H1 (cell line): ENCODE data around the gene SHROOM3. TPM values are rescaled to one million over a fixed set of nuclear protein-coding genes. Genes with fewer than 3 reads are reported as not detected.

Experiments used
- CTCF ChIA-PET: fragments of 300-600 bp; sonication (Branson Sonifier 250); formaldehyde crosslinking; loops from one replicate; lab custom pipeline; 2021; ENCODE audit not compliant: partially characterized antibody; lab: Charles Lee
- POLR2A ChIA-PET: fragments of 300-600 bp; sonication (Branson Sonifier 250); formaldehyde crosslinking; loops from one replicate; lab custom pipeline; 2021; ENCODE audit warnings: inconsistent platforms; ENCODE audit not compliant: partially characterized antibody; lab: Charles Lee
- DNase-seq, 2 experiments: peaks; one replicate each; pipeline versions ENCODE4 v3.0.0 to v3.0.0-alpha.2; 2010 to 2022; ENCODE audit warnings: low spot score in 2 of 2, low read depth in 1 of 2, mixed read lengths in 1 of 2
- FAIRE-seq: peaks from 2 replicates; lab custom pipeline; 2011; peaks lifted over from hg19 to GRCh38; lab: Jason Lieb, UNC
- H2AFZ ChIP-seq: 2 replicates; pipeline ENCODE4 v1.8.1; 2012; ENCODE audit warnings: low read length, inconsistent platforms
- H2AK5ac ChIP-seq: 2 replicates; pipeline ENCODE4 v1.6.1; 2013; ENCODE audit warnings: low read depth, low read length
- H2BK120ac ChIP-seq: replicated peaks from 2 replicates; pipeline ENCODE3; 2013; ENCODE audit warnings: low read depth, low read length, inconsistent platforms
- H2BK12ac ChIP-seq: 2 replicates; pipeline ENCODE4 v1.6.1; 2013; ENCODE audit warnings: low read depth, low read length
- H2BK15ac ChIP-seq: 2 replicates; pipeline ENCODE4 v1.6.1; 2013; ENCODE audit warnings: low read length
- H2BK20ac ChIP-seq: 2 replicates; pipeline ENCODE4 v1.6.1; 2013; ENCODE audit warnings: low read length
- H2BK5ac ChIP-seq: 2 replicates; pipeline ENCODE4 v1.6.1; 2013; ENCODE audit warnings: low read depth, low read length
- H3K14ac ChIP-seq: 2 replicates; pipeline ENCODE4 v1.6.1; 2013; ENCODE audit warnings: inconsistent platforms; ENCODE audit not compliant: insufficient read length
- H3K18ac ChIP-seq: 2 replicates; pipeline ENCODE4 v1.6.1; 2013; ENCODE audit warnings: low read length; ENCODE audit errors: extremely low read depth
- H3K23ac ChIP-seq: 2 replicates; pipeline ENCODE4 v1.6.1; 2013; ENCODE audit warnings: inconsistent platforms; ENCODE audit not compliant: insufficient read length
- H3K23me2 ChIP-seq: 2 replicates; pipeline ENCODE4 v1.6.1; 2013; ENCODE audit warnings: low read depth, low read length
- H3K27ac ChIP-seq: 2 replicates; pipeline ENCODE4 v1.6.1; 2011; ENCODE audit warnings: low read depth, low read length, inconsistent platforms
- H3K27me3 ChIP-seq, 4 experiments: replicated peaks in 1 of 4; 1 replicate in 1 of 4; 2 replicates in 3 of 4; pipeline versions ENCODE4 v1.6.1 to v1.8.1; 2011 to 2013; ENCODE audit warnings: low read length in 3 of 4, mild to moderate bottlenecking in 3 of 4, inconsistent platforms in 2 of 4, mixed read lengths in 2 of 4, moderate library complexity in 1 of 4; ENCODE audit not compliant: control insufficient read depth in 3 of 4, insufficient read depth in 3 of 4; ENCODE audit errors: extremely low read depth in 1 of 4
- H3K36me3 ChIP-seq, 4 experiments: 2 replicates each; pipeline versions ENCODE4 v1.6.1 to v1.8.1; 2011 to 2013; ENCODE audit warnings: mild to moderate bottlenecking in 4 of 4, low read length in 3 of 4, moderate library complexity in 2 of 4, control low read depth in 1 of 4, inconsistent platforms in 1 of 4; ENCODE audit not compliant: insufficient read depth in 4 of 4, control insufficient read depth in 2 of 4
- H3K4ac ChIP-seq: replicated peaks from 2 replicates; pipeline ENCODE3; 2013; ENCODE audit warnings: low read length, low read depth, mixed read lengths, inconsistent platforms; ENCODE audit not compliant: insufficient read length
- H3K4me1 ChIP-seq, 4 experiments: replicated peaks in 1 of 4; 1 replicate in 1 of 4; 2 replicates in 3 of 4; pipeline versions ENCODE4 v1.6.1 to v1.8.1; 2011 to 2013; ENCODE audit warnings: low read length in 3 of 4, inconsistent platforms in 2 of 4, mixed read lengths in 1 of 4; ENCODE audit not compliant: insufficient read depth in 4 of 4, control insufficient read depth in 3 of 4
- H3K4me2 ChIP-seq, 2 experiments: 2 replicates each; pipeline versions ENCODE4 v1.6.1 to v1.8.1; 2011 to 2013; ENCODE audit warnings: low read depth in 2 of 2, low read length in 2 of 2, control low read depth in 1 of 2, inconsistent platforms in 1 of 2, mild to moderate bottlenecking in 1 of 2; ENCODE audit not compliant: insufficient read depth in 1 of 2
- H3K4me3 ChIP-seq, 4 experiments: fragments of 200-600, 300-600 bp in 1 of 4; sonication (generic), shearing (Covaris generic), sonication (Bioruptor Twin) in 1 of 4; 2 replicates each; pipeline versions ENCODE4 v1.5.1 to v1.8.1; 2011 to 2016; ENCODE audit warnings: low read length in 4 of 4, low read depth in 3 of 4, control low read depth in 2 of 4, inconsistent platforms in 2 of 4, mild to moderate bottlenecking in 2 of 4, mixed read lengths in 1 of 4, moderate library complexity in 1 of 4; ENCODE audit not compliant: insufficient read depth in 2 of 4; ENCODE audit errors: extremely low read depth in 1 of 4
- H3K56ac ChIP-seq: replicated peaks from 2 replicates; pipeline ENCODE3; 2013; ENCODE audit warnings: low read depth, mild to moderate bottlenecking, mixed read lengths, low read length, inconsistent platforms; ENCODE audit not compliant: insufficient read length
- H3K79me1 ChIP-seq: 2 replicates; pipeline ENCODE4 v1.6.1; 2013; ENCODE audit warnings: low read depth, low read length, control low read depth
- H3K79me2 ChIP-seq, 2 experiments: 2 replicates each; pipeline versions ENCODE4 v1.6.1 to v1.8.1; 2012 to 2013; ENCODE audit warnings: low read length in 2 of 2, mild to moderate bottlenecking in 2 of 2, inconsistent platforms in 1 of 2; ENCODE audit not compliant: insufficient read depth in 2 of 2, control insufficient read depth in 1 of 2
- H3K9ac ChIP-seq, 4 experiments: replicated peaks in 1 of 4; 1 replicate in 1 of 4; 2 replicates in 3 of 4; pipeline versions ENCODE4 v1.6.1 to v1.8.1; 2011 to 2013; ENCODE audit warnings: low read depth in 3 of 4, low read length in 3 of 4, control low read depth in 2 of 4, mild to moderate bottlenecking in 2 of 4, moderate library complexity in 2 of 4, inconsistent platforms in 1 of 4; ENCODE audit errors: extremely low read depth in 1 of 4
- H3K9me3 ChIP-seq, 2 experiments: 2 replicates each; pipeline versions ENCODE4 v1.6.1 to v1.8.1; 2012 to 2013; ENCODE audit warnings: mild to moderate bottlenecking in 2 of 2, moderate library complexity in 2 of 2, control low read depth in 1 of 2, inconsistent platforms in 1 of 2, low read depth in 1 of 2, low read length in 1 of 2, mixed read lengths in 1 of 2; ENCODE audit not compliant: insufficient read depth in 2 of 2
- H4K20me1 ChIP-seq, 2 experiments: replicated peaks in 1 of 2; 2 replicates each; pipeline versions ENCODE3 to v1.8.1; 2011 to 2013; ENCODE audit warnings: inconsistent platforms in 2 of 2, low read length in 2 of 2, mild to moderate bottlenecking in 1 of 2; ENCODE audit not compliant: insufficient read depth in 2 of 2, control insufficient read depth in 1 of 2
- H4K5ac ChIP-seq: 2 replicates; pipeline ENCODE4 v1.6.1; 2013; ENCODE audit warnings: low read length, low read depth, mixed read lengths, inconsistent platforms; ENCODE audit not compliant: insufficient read length
- H4K8ac ChIP-seq: 2 replicates; pipeline ENCODE4 v1.8.0; 2013; ENCODE audit warnings: mild to moderate bottlenecking, moderate library complexity, low read length, inconsistent platforms; ENCODE audit not compliant: insufficient read depth; ENCODE audit errors: extremely low read depth
- H4K91ac ChIP-seq: replicated peaks from 2 replicates; pipeline ENCODE3; 2013; ENCODE audit warnings: low read length, mixed read lengths, inconsistent platforms; ENCODE audit not compliant: insufficient read length
- GABPA ChIP-seq: IDR thresholded peaks from 2 replicates; pipeline ENCODE4 v1.6.1; 2011; ENCODE audit warnings: mild to moderate bottlenecking, low read length, moderate library complexity, borderline replicate concordance; ENCODE audit not compliant: insufficient read depth
- MAFK ChIP-seq: IDR thresholded peaks from 2 replicates; pipeline ENCODE4 v1.6.1; 2012; ENCODE audit warnings: low read depth, mild to moderate bottlenecking, improper control_type of control experiment, low read length
- SIN3A ChIP-seq, 2 experiments: IDR thresholded peaks in 1 of 2; conservative IDR thresholded peaks in 1 of 2; 2 replicates each; pipeline ENCODE4 v1.6.1; 2011 to 2012; ENCODE audit warnings: low read length in 2 of 2, improper control_type of control experiment in 1 of 2, low read depth in 1 of 2, mild to moderate bottlenecking in 1 of 2
- polyA plus RNA-seq, 7 experiments: library from polyadenylated mRNA; depleted of rRNA in 3 of 7; stranded (reverse) in 5 of 7; unstranded in 2 of 7; fragments of >200 nt in 5 of 7; fragments of 200-250 nt in 2 of 7; gene quantifications; 1 replicate in 5 of 7; 2 replicates in 1 of 7; 4 replicates in 1 of 7; pipeline versions ENCODE4 v1.2.1 to v1.2.3, GENCODE V29; 2011 to 2013; ENCODE audit warnings: missing spikeins in 2 of 7, mixed read lengths in 2 of 7
- total RNA-seq: library from RNA; stranded (reverse); fragmentation: NEBNext Ultra II Directional; extraction: Animal tissue kit (Norgen Biotek cat#: 25700); gene quantifications from 2 replicates; pipeline ENCODE4 v1.2.1, GENCODE V29; 2021

SHROOM3 gene
- total and polyA plus RNA-seq, 2 of the 8 experiments (the other 6 are each of a cell fraction or from before 2014, with no cell fraction given) = 15.8 to 34.0 TPM

- H4K20me1 ChIP-seq = peaks cover 0 to under 1% of the 10 kb centered on the region in 2 experiments
- no peak overlapping the region for H4K8ac ChIP-seq
- ChIA-PET POLR2A (no interaction called here), CTCF (interaction anchor here (0.6 to 1.0 kb wide), 2 partner anchors 27 to 448 kb away, joined by 3 to 4 read pairs; no protein-coding TSS in a partner anchor)
- no peak overlapping the region for H3K9ac ChIP-seq
- H3K4me1 ChIP-seq = no peaks in the 10 kb centered on the region
- H3K14ac ChIP-seq = no peak overlapping the region
- no peaks in the 10 kb centered on the region for H3K36me3 ChIP-seq
- H2BK120ac ChIP-seq = no peak overlapping the region
- H3K79me1 ChIP-seq = no peaks in the 10 kb centered on the region
- no peak for TF ChIP-seq SIN3A (conservative IDR thresholded peaks at IDR 0.05 in 1 of 2, IDR thresholded peaks at IDR 0.05 in 1 of 2; ENCODE audit: low read depth in 1 of 2, low read length in 2 of 2)
- TF ChIP-seq MAFK = peak; percentile 27; the same call in 1 of the 2 replicates
- TF ChIP-seq GABPA = no peak
- H3K56ac ChIP-seq = no peak overlapping the region
- H3K27ac ChIP-seq = no peak overlapping the region
- H2AK5ac ChIP-seq = no peak overlapping the region
- H3K79me2 ChIP-seq = no peaks in the 10 kb centered on the region
- FAIRE-seq = no peak
- H3K4ac ChIP-seq = no peak overlapping the region
- H3K23me2 ChIP-seq = no peaks in the 10 kb centered on the region; the same call in 1 of the 2 replicates
- no peak overlapping the region for H2BK15ac ChIP-seq
- H2BK5ac ChIP-seq = no peak overlapping the region
- no peak overlapping the region for H4K91ac ChIP-seq
- no peak overlapping the region for H3K4me3 ChIP-seq
- no peaks in the 10 kb centered on the region for H3K27me3 ChIP-seq
- H3K23ac ChIP-seq = no peak overlapping the region
- H3K9me3 ChIP-seq = no peaks in the 10 kb centered on the region
- H3K4me2 ChIP-seq = no peak overlapping the region
- no peak overlapping the region for H3K18ac ChIP-seq
- no peak overlapping the region for H2BK12ac ChIP-seq
- H4K5ac ChIP-seq = no peak overlapping the region
- no peak overlapping the region for H2AFZ ChIP-seq
- no peak overlapping the region for H2BK20ac ChIP-seq
- DNase-seq = no peak
These were observed 357.4 kb downstream of the SHROOM3 start for GRCh38 chr4:76792418-76792817.
